Endothelial cell of umbilical vein (primary cell): Measurements from ENCODE around the gene EFCAB8. TPM values are rescaled to one million over a fixed set of nuclear protein-coding genes. Genes with fewer than 3 reads are reported as not detected.

Experiments used
- BruUV-seq: library from RNA; stranded (reverse); fragments of 400-500 nt; replicated peaks from 2 replicates; lab custom pipeline; 2021; lab: Mats Ljungman, UMichigan
- CTCF ChIA-PET: fragments of 300-600, 350-600 bp; sonication (Branson Sonifier 250); formaldehyde crosslinking; loops from one replicate; lab custom pipeline; 2021; ENCODE audit warnings: antibody characterized with exemption, inconsistent platforms; lab: Charles Lee
- POLR2A ChIA-PET: fragments of 300-600, 350-600 bp; sonication (Branson Sonifier 250); formaldehyde crosslinking; loops from one replicate; lab custom pipeline; 2021; ENCODE audit warnings: antibody characterized with exemption, inconsistent platforms; lab: Charles Lee
- DNase-seq: peaks from one replicate; pipeline ENCODE4 v3.0.0-alpha.2; 2011; ENCODE audit warnings: low read depth, low spot score
- FAIRE-seq: peaks from 2 replicates; lab custom pipeline; 2011; peaks lifted over from hg19 to GRCh38; lab: Jason Lieb, UNC
- H2AFZ ChIP-seq: 2 replicates; pipeline ENCODE4 v1.6.0; 2012; ENCODE audit warnings: low read depth, low read length, control low read depth, inconsistent platforms
- H3K27ac ChIP-seq: 2 replicates; pipeline ENCODE4 v1.5.1; 2011; ENCODE audit warnings: low read depth, mild to moderate bottlenecking, control low read depth, low read length, moderate library complexity; ENCODE audit not compliant: insufficient read depth
- H3K27me3 ChIP-seq, 2 experiments: 2 replicates each; pipeline versions ENCODE4 v1.6.0 to v1.6.1; 2011; ENCODE audit warnings: low read length in 2 of 2, mixed read lengths in 1 of 2; ENCODE audit not compliant: control insufficient read depth in 2 of 2, insufficient read depth in 2 of 2
- H3K36me3 ChIP-seq, 2 experiments: 2 replicates in 1 of 2; 3 replicates in 1 of 2; pipeline ENCODE4 v1.5.1; 2011; ENCODE audit warnings: low read length in 2 of 2, mild to moderate bottlenecking in 1 of 2, moderate library complexity in 1 of 2; ENCODE audit not compliant: control insufficient read depth in 2 of 2, insufficient read depth in 2 of 2; ENCODE audit errors: extremely low read depth in 1 of 2
- H3K4me1 ChIP-seq: 3 replicates; pipeline ENCODE4 v1.5.1; 2011; ENCODE audit warnings: mild to moderate bottlenecking, low read length; ENCODE audit not compliant: control insufficient read depth, insufficient read depth; ENCODE audit errors: extremely low read depth
- H3K4me2 ChIP-seq: 2 replicates; pipeline ENCODE4 v1.6.1; 2011; ENCODE audit warnings: low read length, control low read depth, mixed read lengths; ENCODE audit not compliant: insufficient read depth
- H3K4me3 ChIP-seq, 3 experiments: fragments of 200-600 bp in 1 of 3; sonication (generic), shearing (Covaris generic) in 1 of 3; replicated peaks in 1 of 3; 2 replicates each; pipeline ENCODE4 v1.5.1; 2011 to 2016; ENCODE audit warnings: control low read depth in 3 of 3, low read length in 3 of 3, mild to moderate bottlenecking in 2 of 3, inconsistent platforms in 1 of 3, low read depth in 1 of 3, moderate library complexity in 1 of 3; ENCODE audit not compliant: insufficient read depth in 1 of 3
- H3K79me2 ChIP-seq: 2 replicates; pipeline ENCODE4 v1.6.0; 2012; ENCODE audit warnings: low read length, inconsistent platforms; ENCODE audit not compliant: control insufficient read depth, insufficient read depth
- H3K9ac ChIP-seq: replicated peaks from 2 replicates; pipeline ENCODE3; 2011; ENCODE audit warnings: low read length, control low read depth; ENCODE audit not compliant: insufficient read depth; ENCODE audit errors: extremely low read depth
- H3K9me1 ChIP-seq: replicated peaks from 3 replicates; pipeline ENCODE4 v1.6.0; 2011; ENCODE audit warnings: mild to moderate bottlenecking, low read length; ENCODE audit not compliant: control insufficient read depth, insufficient read depth; ENCODE audit errors: extremely low read depth
- H3K9me3 ChIP-seq: replicated peaks from 2 replicates; pipeline ENCODE4 v1.5.1; 2012; ENCODE audit warnings: low read length, inconsistent platforms; ENCODE audit not compliant: control insufficient read depth, insufficient read depth
- H4K20me1 ChIP-seq: replicated peaks from 2 replicates; pipeline ENCODE3; 2011; ENCODE audit warnings: mild to moderate bottlenecking, low read length; ENCODE audit not compliant: control insufficient read depth, insufficient read depth; ENCODE audit errors: extremely low read depth
- CTCF ChIP-seq, 2 donors: IDR thresholded peaks; 1 replicate in 1 of 2; 2 replicates in 1 of 2; pipeline ENCODE4 v1.5.1; 2011; ENCODE audit warnings: low read length in 2 of 2, mild to moderate bottlenecking in 2 of 2, moderate library complexity in 2 of 2, control low read depth in 1 of 2, inconsistent platforms in 1 of 2, low read depth in 1 of 2; ENCODE audit not compliant: insufficient read depth in 1 of 2; ENCODE audit errors: extremely low read depth in 1 of 2
- EZH2 ChIP-seq: IDR thresholded peaks from 2 replicates; pipeline ENCODE4 v1.6.1; 2012; ENCODE audit warnings: borderline replicate concordance, low read depth, mild to moderate bottlenecking, moderate library complexity, low read length, inconsistent platforms; ENCODE audit not compliant: severe bottlenecking
- FOS ChIP-seq: IDR thresholded peaks from 2 replicates; pipeline ENCODE4 v1.6.1; 2011; ENCODE audit warnings: mild to moderate bottlenecking, low read length, moderate library complexity, borderline replicate concordance; ENCODE audit not compliant: insufficient read depth
- GATA2 ChIP-seq: IDR thresholded peaks from 2 replicates; pipeline ENCODE4 v1.7.0; 2011; ENCODE audit warnings: low read depth, mild to moderate bottlenecking, moderate library complexity, mixed read lengths, low read length; ENCODE audit not compliant: insufficient read length, insufficient read depth
- JUN ChIP-seq: IDR thresholded peaks from 2 replicates; pipeline ENCODE4 v1.6.1; 2011; ENCODE audit warnings: borderline replicate concordance, low read depth; ENCODE audit not compliant: insufficient read length, insufficient read depth
- MAX ChIP-seq: IDR thresholded peaks from 2 replicates; pipeline ENCODE4 v1.6.1; 2011; ENCODE audit not compliant: insufficient read depth, insufficient read length
- MYC ChIP-seq: IDR thresholded peaks from one replicate; pipeline ENCODE4 v1.6.1; 2011; ENCODE audit warnings: mild to moderate bottlenecking, low read depth, low read length
- POLR2A ChIP-seq: IDR thresholded peaks from 2 replicates; pipeline ENCODE4 v1.6.1; 2012; ENCODE audit warnings: low read depth, mild to moderate bottlenecking, control low read depth, low read length
- POLR2AphosphoS5 ChIP-seq: IDR thresholded peaks from 2 replicates; pipeline ENCODE4 v1.6.1; 2012; ENCODE audit warnings: low read depth, mild to moderate bottlenecking, control low read depth, low read length, moderate library complexity; ENCODE audit not compliant: insufficient read depth
- dilution Hi-C: fragments of 300-500 bp; cut with MboI; formaldehyde crosslinking; loops from one replicate; pipeline ENCODE4 v1.15.0; 2019; ENCODE audit warnings: low sequenced_read_pairs; ENCODE audit not compliant: extremely low pct_ligation_motif_present
- intact Hi-C: fragments of 100-400 bp; cut with micrococcal nuclease; formaldehyde crosslinking; loops from one replicate; pipeline ENCODE4 v1.10.0; 2022
- polyA plus RNA-seq, 4 experiments: library from polyadenylated mRNA; depleted of rRNA in 3 of 4; stranded (reverse) in 3 of 4; unstranded in 1 of 4; fragments of >200 nt; gene quantifications; 2 replicates each; pipeline versions ENCODE4 v1.2.1 to v1.2.3, GENCODE V29; 2011 to 2012; ENCODE audit warnings: missing spikeins in 1 of 4
- total RNA-seq: library from RNA; stranded (reverse); gene quantifications from 2 replicates; pipeline ENCODE4 v1.2.3, GENCODE V29; 2021

Gene EFCAB8
- total and polyA plus RNA-seq, 2 donors (not counting 3 experiments of a cell fraction or from before 2014, with no cell fraction given): 0.01 to 0.31 TPM

- Histone ChIP-seq H3K9me1 (no peaks in the 10 kb centered on the region), H3K9me3 (no peaks in the 10 kb centered on the region), H3K27me3 (peaks cover 1 to 2% of the 10 kb centered on the region in 2 experiments), H3K4me1 (no peaks in the 10 kb centered on the region), H3K4me3 (no peak overlapping the region), H4K20me1 (no peaks in the 10 kb centered on the region), H3K27ac (no peak overlapping the region), H3K9ac (no peak overlapping the region), H3K4me2 (no peak overlapping the region), H3K79me2 (no peaks in the 10 kb centered on the region), H3K36me3 (no peaks in the 10 kb centered on the region), H2AFZ (no peak overlapping the region)
- ChIA-PET CTCF (interaction anchor here (0.9 to 1.6 kb wide), 3 partner anchors 9 to 27 kb away, joined by 3 to 4 read pairs (median 3); partner anchors contain the start of gene SUN5), POLR2A (no interaction called here)
- intact Hi-C loops (no loop called here), dilution Hi-C loops (no loop called here)
- BruUV-seq: no TSS peak
- DNase-seq: no peak
- FAIRE-seq: no peak
- TF ChIP-seq MYC (no peak), MAX (no peak), FOS (no peak), POLR2A (no peak), JUN (no peak), GATA2 (no peak), POLR2AphosphoS5 (no peak), CTCF (IDR thresholded peaks at IDR 0.05; ENCODE audit: extremely low read depth in 1 of 2, insufficient read depth in 1 of 2, low read depth in 1 of 2, low read length in 2 of 2) (no peak), EZH2 (no peak)
These were observed 127.7 kb downstream of the EFCAB8 start for GRCh38 chr20:32986331-32986966.
